ENCODE measurements around the gene ANKRD33. TPM values are rescaled to one million over a fixed set of nuclear protein-coding genes. Genes with fewer than 3 reads are reported as not detected.

Gene ANKRD33
- total and polyA plus RNA-seq, 2 of the 8 experiments (the other 6 are each of a cell fraction or from before 2014, with no cell fraction given), result 0.41 to 0.53 TPM

GRCh38 chr12:51925346-51926063 is 37.6 kb downstream of the ANKRD33 start (continued):
- TF ChIP-seq CHD7 (IDR thresholded peaks at IDR 0.05; ENCODE audit: insufficient replicate concordance, low read length) (no peak), TEAD4 (IDR thresholded peaks at IDR 0.05; ENCODE audit: low read depth, low read length) (no peak), TAF1 (IDR thresholded peaks at IDR 0.05; ENCODE audit: low read depth, low read length) (no peak), MAX (IDR thresholded peaks at IDR 0.05) (no peak), MAFK (IDR thresholded peaks at IDR 0.05; ENCODE audit: low read depth, low read length) (no peak), PHF8 (conservative IDR thresholded peaks at IDR 0.05; ENCODE audit: low read depth, low read length) (no peak), FOSL1 (IDR thresholded peaks at IDR 0.05; ENCODE audit: insufficient read depth, low read depth, low read length) (no peak), KDM5A (IDR thresholded peaks at IDR 0.05; ENCODE audit: low read length) (no peak), USF2 (IDR thresholded peaks at IDR 0.05; ENCODE audit: low read length) (no peak)

Measured in H1 (cell line).